Activated CD4-positive, alpha-beta memory T cell treated with anti-CD3 and anti-CD28 coated beads, Interleukin-2, amount 10 ng/mL, durations not matched to agents 7 days and 5 days (primary cell): ENCODE results near the gene FCRL2. TPM values are rescaled to one million over a fixed set of nuclear protein-coding genes. Genes with fewer than 3 reads are reported as not detected.

Source experiments
- CTCF ChIA-PET: fragments of 350-600 bp; sonication (Branson Sonifier 250); formaldehyde crosslinking; loops from one replicate; lab custom pipeline; 2021; ENCODE audit warnings: antibody characterized with exemption, inconsistent platforms; lab: Charles Lee
- POLR2A ChIA-PET: fragments of 350-600 bp; sonication (Branson Sonifier 250); formaldehyde crosslinking; loops from one replicate; lab custom pipeline; 2021; ENCODE audit warnings: antibody characterized with exemption; lab: Charles Lee
- DNase-seq: peaks from one replicate; pipeline ENCODE4 v3.0.0-alpha.2; 2020
- H3K27ac Mint-ChIP-seq: one replicate; pipeline ENCODE4 v1.8.0; 2021; ENCODE audit warnings: mild to moderate bottlenecking, mixed read lengths
- H3K27me3 Mint-ChIP-seq: one replicate; pipeline ENCODE4 v1.8.0; 2021; ENCODE audit warnings: mixed read lengths
- H3K36me3 Mint-ChIP-seq: one replicate; pipeline ENCODE4 v1.8.0; 2021; ENCODE audit warnings: low read depth, mixed read lengths
- H3K4me1 Mint-ChIP-seq: one replicate; pipeline ENCODE4 v1.8.0; 2021; ENCODE audit warnings: mixed read lengths
- H3K4me3 Mint-ChIP-seq: one replicate; pipeline ENCODE4 v1.8.0; 2021; ENCODE audit warnings: mild to moderate bottlenecking, mixed read lengths
- H3K9me3 Mint-ChIP-seq: one replicate; pipeline ENCODE4 v1.8.0; 2021; ENCODE audit warnings: mixed read lengths
- total RNA-seq, 2 experiments: library from RNA; stranded (reverse); gene quantifications; one replicate each; pipeline ENCODE4 v1.2.3, GENCODE V29; 2021

Gene FCRL2
- total RNA-seq, 2 experiments from 2014 or later: not detected

DNA sequence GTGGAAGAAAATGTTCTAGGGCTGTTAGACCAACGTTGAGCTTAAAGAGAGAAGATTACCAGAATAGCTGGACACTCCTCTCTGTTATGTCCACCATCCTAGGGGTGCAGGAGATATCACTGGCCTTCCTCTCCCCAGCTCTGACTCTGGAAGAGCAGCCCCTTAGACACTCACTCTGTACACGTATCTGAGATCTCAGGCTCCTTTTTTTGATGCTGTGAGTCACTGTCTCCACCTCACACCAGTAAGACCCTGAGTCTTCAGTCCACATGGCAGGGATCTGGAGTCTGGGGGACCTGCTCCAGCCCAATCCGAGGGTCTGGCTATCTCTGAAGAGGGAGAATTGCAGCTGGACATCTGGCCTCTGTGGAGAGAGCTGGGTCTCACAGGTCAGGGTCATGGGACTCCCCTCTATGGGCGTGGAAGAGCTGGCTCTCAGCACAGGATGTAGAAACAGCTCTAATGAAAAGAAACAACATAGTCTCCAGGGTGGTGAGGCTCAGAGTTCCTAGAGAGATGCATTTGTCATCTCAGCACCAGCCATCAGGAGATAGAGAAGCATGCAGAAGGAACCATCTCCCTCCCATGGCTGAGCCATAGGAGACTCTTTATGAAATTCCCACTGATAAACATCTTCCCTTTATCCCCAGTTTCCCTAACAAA, 79.8 kb downstream of the FCRL2 start:
- Mint-ChIP-seq H3K9me3 (no peaks in the 10 kb centered on the region), H3K36me3 (no peaks in the 10 kb centered on the region), H3K4me3 (no peak overlapping the region), H3K27ac (no peak overlapping the region), H3K4me1 (no peaks in the 10 kb centered on the region), H3K27me3 (peaks cover 8% of the 10 kb centered on the region)
- DNase-seq: no peak
- ChIA-PET POLR2A (no interaction called here), CTCF (no interaction called here)

Other genes with a start within 250 kb of the FCRL2 start
- not detected for gene FCRL5, start 224.6 kb downstream of the FCRL2 start, total RNA-seq
- gene FCRL4, start 179.0 kb downstream of the FCRL2 start, total RNA-seq: not detected
- under 1 TPM; 0.15 to 0.73 TPM for gene FCRL3, start 76.4 kb downstream of the FCRL2 start, total RNA-seq
- gene FCRL1, start 43.0 kb upstream of the FCRL2 start, total RNA-seq: not detected
- not detected for gene CD5L, start 64.7 kb upstream of the FCRL2 start, total RNA-seq
- gene KIRREL1, start 216.5 kb upstream of the FCRL2 start, total RNA-seq: not detected